Epithelial cell of proximal tubule (primary cell): ENCODE data around the gene OR2J3. TPM values are rescaled to one million over a fixed set of nuclear protein-coding genes. Genes with fewer than 3 reads are reported as not detected.

ENCODE experiments used
- DNase-seq: peaks from one replicate; pipeline ENCODE4 v3.0.0-alpha.2; 2011; ENCODE audit warnings: low read depth
- H3K4me3 ChIP-seq: 2 replicates; pipeline ENCODE4 v1.5.1; 2011; ENCODE audit warnings: low read depth, mild to moderate bottlenecking, low read length
- CTCF ChIP-seq: conservative IDR thresholded peaks from 2 replicates; pipeline ENCODE4 v1.5.1; 2012; ENCODE audit warnings: low read depth, mild to moderate bottlenecking, low read length
- total RNA-seq: library from RNA; depleted of rRNA; stranded (reverse); fragments of >200 nt; gene quantifications from 2 replicates; pipeline ENCODE4 v1.2.3, GENCODE V29; 2015

Gene OR2J3
- total RNA-seq, result not detected in 2 replicates

- H3K4me3 ChIP-seq, result no peak within 1 kb of the TSS
- no peak for TF ChIP-seq CTCF
- no peak for DNase-seq
These were observed at the start of gene OR2J3 for GRCh38 chr6:29107758-29108157. Gene OR2J3, plus strand, starts transcription at chr6:29108058. Its CDS starts 3,833 bp downstream, at chr6:29111891.

GRCh38 chr6:29071831-29072723 lies 35.8 kb upstream of the OR2J3 start:
- DNase-seq, result no peak
- TF ChIP-seq CTCF, result peak; percentile 75

GRCh38 chr6:29079203-29079602 lies 28.7 kb upstream of the OR2J3 start:
- no peak for DNase-seq
- TF ChIP-seq CTCF, result no peak

More at GRCh38 chr6:29071831-29072723, 35.8 kb upstream of the OR2J3 start:
- no peak overlapping the region for H3K4me3 ChIP-seq

GRCh38 chr6:29081312-29081711 lies 26.5 kb upstream of the OR2J3 start:
- no peak for TF ChIP-seq CTCF
- no peak for DNase-seq
- no peak overlapping the region for H3K4me3 ChIP-seq

More at GRCh38 chr6:29079203-29079602, 28.7 kb upstream of the OR2J3 start:
- no peak overlapping the region for H3K4me3 ChIP-seq

GRCh38 chr6:29082457-29082856 lies 25.4 kb upstream of the OR2J3 start:
- H3K4me3 ChIP-seq, result no peak overlapping the region
- DNase-seq, result no peak
- TF ChIP-seq CTCF, result no peak

- DNase-seq, result no peak
- no peak within 1 kb of the TSS for H3K4me3 ChIP-seq
- no peak for TF ChIP-seq CTCF
These were observed 20.6 kb upstream of the OR2J3 start, which contains the start of gene OR2B3 for GRCh38 chr6:29087213-29087612. Gene OR2B3, minus strand, starts transcription at chr6:29087313. Its CDS starts 65 bp downstream, at chr6:29087248.
